Iris pigment epithelial cell (primary cell): ENCODE measurements around the gene PPP2CA.

Source experiments
- DNase-seq: peaks from one replicate; pipeline ENCODE4 v3.0.0-alpha.2; 2011; ENCODE audit warnings: low read depth

Gene PPP2CA

DNA sequence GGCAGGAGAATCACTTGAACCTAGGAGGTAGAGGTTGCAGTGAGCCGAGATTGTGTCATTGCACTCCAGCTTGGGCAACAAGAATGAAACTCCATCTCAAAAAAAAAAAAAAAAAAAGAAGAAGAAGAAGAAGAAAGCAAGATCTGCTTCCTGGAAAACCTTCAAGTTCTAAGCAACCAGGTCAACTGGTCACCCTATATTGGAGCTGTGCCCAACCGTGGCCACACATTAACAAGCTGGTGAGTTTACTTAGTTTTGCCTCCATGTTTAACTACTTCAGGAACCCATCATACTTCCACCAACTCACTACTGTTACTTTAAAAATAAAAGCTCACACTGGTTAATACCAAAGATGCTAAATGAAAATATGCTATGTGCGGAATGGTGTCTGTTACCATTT is 36.8 kb downstream of the PPP2CA start:
- no peak for DNase-seq

DNA sequence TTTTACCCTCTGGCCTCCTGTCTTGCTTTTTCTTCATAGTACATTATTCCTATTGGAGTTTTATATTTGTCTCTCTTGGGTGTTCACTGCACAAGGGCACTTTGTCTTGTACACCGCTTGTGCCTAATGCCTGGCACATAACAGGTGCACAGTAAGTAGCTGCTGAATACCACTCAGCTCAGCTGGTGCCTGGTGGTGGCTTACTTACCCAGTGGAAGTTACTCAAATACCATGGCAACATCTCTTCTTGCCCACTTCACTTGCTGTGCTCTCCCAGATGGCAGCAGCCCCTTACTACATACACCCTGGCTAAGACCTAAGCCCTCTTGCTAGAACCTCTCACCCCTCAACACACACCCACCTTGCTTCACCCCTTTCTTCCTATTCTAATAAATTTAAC is 37.8 kb downstream of the PPP2CA start:
- no peak for DNase-seq

DNA sequence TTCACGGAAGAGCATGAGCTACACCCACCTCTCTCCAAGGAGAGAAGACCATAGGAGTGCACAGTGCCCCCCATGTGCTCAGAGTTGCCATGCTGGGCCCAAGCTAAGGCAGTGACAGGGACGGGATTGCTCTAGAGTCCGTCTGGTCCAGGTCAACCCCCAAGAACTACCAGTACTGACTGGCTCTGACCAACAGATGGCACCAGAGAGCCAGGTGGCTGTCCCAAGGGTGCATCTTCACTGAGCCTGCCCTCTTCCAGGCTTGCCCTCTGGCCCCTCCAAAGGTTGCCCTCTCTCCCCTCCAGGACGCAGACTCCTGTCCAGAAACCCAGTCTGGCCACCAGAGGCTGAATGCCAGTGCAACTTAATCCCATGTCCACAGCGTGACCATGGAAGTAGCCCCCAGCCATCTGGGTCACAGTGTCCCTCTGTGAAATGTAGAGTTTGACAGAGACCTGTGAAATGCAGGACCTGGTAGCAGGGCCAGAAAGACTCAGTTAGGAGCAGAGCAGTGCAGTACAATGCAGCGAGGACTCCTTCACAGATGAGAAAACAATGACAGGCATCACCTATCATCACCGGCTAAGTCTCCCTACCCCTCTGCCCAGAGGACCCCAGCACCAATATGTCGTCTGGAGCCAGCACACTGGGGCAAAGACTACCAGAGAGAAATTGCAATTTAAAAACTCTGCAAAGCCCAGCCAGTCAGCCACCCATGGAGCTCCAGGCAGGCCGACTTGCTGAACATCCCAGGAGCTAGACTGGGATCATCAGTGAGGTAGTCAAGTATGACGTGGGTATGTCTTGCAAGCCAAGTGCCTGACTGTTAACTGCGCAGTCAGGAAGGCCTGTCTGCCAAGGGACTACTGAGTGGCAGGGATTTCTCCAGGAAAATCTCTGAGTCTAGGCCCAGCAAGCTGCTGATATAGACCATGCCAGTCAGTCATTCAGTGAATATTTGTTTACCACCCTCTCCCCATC is 41.4 kb downstream of the PPP2CA start:
- peak; percentile 40 for DNase-seq

DNA sequence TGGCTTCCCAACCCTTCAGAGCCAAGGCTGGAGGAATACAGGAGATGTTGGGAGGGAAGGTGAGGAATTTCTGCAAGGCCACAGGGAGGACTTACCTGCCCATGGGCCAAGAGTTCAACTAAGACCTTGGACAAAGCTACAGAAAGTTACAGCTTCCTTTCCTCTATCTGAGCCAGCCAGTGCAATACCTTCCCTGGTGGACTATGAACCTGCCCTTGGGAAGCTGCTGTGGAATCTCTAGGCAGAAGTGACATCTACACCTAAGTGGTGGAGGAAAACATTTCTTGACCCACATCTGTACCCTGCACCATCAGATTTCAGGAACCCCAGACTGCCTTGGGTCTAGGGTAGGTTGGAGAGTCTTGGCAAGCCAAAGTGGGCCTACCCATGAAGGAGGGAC is 42.4 kb downstream of the PPP2CA start:
- DNase-seq, result no peak

DNA sequence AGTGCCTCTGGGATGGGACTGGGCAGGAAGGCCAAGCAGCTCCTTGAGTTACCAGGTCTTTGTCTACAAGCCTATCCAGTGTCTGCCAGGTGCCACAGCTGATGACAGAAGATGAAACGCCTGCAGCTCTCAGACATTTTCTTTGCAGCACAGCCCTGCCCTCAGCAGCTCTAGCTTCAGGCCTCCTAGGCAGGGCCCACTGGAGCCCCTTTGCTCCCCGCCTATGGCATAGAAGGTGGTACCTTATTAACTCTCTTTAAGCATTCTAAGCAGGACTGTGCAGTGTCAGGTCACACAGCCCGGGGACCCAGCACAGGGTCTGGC is 47.8 kb downstream of the PPP2CA start:
- DNase-seq, result no peak

DNA sequence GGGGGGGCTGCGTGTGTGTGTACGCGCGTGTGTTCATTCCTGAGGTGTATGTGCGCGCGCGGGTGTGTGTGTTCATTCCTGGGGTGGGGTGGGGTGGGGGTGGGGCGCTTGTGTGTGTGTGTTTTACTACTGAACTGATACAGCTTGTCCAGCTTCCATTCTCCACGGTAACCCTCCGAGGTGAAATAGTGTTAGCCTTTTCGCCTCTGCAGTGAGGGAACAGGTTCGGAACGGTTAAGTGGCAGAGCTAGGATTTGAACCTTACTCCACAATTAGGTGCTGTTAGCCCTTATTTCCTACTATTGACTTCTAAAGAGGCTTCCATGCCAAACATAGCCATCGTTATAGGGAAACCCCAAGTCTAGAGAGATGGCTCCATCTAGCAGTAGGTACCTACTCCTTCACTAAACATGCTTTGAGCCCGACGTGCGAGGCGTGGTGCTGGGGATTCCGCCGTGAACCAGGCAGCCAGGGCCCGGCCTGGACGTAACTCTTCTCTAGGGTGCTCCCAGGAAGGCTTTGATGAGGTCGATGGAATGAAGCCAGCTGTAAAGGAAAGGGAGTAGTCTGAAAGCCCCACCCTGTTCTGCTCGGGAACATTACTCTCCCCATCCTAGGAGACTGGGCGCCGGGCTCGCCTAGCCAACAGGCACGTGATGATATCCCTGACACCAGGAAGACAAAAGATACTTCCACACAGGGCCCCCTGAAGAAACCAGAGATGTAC is 48.3 kb downstream of the PPP2CA start:
- peak; percentile 14 for DNase-seq

DNA sequence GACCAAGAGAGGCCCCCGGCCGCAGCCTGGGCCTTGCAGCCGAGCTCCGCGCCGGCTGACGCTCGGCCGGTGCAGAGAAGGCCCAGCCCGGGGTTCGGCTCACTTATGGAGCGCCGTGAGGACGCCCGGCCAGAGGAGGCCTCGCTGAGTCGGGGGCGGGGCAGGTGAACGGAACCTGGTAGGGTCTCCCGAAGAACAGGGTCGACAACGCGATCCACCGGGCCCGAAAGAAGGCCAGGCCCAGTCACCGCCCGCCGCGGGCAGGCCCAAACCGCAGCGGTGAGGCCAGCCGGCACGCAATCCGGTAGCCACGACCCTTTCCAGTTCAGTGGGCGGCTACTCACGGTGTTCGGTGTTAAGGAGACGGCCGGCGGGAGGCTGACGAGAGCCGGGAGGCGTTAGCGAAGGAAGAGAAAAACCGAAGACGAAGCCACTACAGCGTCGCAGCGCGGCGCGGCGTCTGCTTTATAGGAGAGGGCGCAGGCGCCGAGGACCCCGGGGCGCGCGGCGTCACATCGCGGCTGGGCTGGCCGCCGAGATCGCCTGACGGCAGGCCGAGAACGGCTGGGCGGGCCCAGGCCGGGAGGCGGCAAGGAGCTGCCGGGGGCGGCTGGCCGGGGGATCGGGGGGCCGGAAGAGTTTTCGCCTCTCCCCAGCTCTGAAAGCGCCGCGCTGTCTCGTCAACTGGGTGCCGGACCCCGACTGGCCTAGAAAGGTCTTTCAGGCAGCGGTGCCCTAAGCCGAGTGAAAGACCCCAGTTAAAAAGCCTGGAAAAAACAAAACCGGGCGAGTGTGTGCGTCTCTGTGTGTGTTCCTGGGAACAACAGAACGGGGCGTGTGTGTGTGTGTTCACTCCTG is 49.1 kb downstream of the PPP2CA start, which contains the start of gene SKP1:
Gene SKP1 (minus strand): TSS at position 440 of the 858 bp plus-strand sequence. CDS start 2,928 bp downstream, outside the sequence.
- peak; percentile 68 for DNase-seq

DNA sequence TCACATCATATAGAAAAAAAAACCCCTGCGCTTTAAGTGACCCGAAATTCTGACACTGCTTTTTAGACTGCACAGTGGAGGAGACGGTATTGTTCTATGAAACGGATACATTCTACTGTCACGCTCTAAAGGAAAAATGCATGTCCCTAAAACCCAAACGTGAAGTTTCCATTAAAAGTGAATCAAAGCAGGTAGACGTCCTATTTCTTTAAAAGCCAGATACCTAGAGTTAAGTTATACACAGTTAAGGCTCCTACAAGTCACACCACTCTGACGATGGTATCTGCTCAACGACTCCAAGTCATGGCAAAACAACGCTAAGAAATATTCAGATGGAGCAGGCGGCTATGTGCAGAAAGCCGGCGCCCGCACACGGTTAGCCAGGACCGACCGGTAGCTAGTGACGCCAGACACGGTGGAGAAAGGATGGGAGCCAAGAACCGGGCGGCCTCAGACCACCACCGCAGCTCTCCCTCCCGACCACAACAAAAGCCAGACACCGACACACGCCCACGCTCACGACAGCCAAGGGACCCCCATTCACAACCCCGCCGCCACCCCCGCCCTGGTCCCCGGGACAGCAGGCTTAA is 49.9 kb downstream of the PPP2CA start:
- peak; percentile 35 for DNase-seq

DNA sequence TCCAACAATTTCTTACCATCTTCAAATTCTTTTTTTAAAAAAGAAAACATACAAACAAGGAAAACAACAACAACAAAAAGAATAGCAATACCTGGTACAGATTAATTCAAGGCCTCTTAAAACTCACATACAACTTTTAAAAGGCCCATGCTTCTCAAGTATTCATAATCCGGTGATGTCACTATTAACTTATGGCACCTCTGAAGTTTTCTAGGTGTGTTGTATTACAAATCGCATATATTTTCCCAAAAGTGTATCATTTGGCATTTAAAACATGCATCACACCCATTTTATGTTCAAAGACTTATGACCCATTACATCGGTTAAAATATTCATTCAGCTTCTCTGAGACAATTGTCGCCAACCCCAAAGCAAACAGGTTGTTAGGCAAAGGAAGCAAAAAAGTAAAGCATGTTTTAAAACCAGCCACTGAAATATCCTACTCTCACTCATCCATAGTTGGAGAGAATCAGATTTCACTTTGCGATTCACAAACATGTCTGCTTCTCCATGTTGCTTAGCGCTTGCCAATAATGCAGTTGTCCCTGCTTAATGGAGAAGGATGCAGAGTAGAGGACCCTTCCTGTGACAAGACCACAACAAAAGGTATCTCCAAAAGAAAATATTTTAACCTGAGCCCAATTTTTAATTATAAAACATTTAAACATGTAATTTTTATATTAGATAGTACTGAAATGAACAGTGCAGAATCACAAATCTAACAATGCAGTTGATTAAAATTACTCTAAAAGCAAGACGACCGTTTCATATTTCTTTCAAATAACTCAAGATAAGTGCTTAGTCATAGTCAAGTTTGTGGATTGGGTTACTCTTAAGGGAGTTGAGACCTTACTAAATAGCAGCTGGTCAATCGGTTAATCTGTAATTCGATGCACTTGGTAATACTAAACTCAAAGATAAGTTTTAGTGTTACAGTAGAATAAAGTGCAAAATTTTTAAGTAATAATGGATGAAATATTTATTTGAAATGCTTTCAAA is 50.7 kb downstream of the PPP2CA start:
- peak; percentile 70 for DNase-seq

DNA sequence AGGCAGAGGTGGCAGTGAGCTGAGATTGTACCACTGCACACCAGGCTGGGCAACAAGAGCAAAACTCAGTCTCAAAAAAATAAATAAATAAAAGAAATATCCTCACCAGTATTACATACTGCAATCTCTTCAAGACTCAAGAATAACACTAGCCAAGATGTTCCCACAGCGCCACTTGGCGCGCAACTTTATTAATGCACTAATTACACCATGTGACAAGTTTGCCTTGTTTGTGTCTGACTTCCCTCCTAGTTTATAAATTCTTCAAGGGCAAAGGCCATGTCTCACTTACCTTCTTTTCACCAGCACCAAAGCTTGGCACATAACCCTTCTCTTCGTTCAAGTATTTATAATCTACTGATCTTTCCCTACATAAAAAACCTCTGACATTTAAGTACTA is 53.9 kb downstream of the PPP2CA start:
- no peak for DNase-seq

DNA sequence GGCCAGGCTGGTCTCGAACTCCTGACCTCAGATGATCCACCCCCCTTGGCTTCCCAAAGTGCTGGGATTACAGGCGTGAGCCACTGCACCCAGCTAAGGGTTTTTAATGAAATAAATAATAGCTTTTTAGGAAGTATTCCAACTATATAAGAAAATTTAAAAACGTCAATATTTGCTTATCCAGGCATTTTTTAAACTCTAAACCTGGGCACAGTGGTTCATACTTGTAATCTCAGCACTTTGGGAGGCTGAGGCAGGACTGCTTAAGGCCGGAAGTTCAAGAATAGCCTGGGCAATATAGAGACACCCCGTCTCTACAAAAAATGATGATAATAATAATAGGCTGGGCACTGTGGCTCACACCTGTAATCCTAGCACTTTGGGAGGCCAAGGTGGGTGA is 63.3 kb downstream of the PPP2CA start:
- no peak for DNase-seq

DNA sequence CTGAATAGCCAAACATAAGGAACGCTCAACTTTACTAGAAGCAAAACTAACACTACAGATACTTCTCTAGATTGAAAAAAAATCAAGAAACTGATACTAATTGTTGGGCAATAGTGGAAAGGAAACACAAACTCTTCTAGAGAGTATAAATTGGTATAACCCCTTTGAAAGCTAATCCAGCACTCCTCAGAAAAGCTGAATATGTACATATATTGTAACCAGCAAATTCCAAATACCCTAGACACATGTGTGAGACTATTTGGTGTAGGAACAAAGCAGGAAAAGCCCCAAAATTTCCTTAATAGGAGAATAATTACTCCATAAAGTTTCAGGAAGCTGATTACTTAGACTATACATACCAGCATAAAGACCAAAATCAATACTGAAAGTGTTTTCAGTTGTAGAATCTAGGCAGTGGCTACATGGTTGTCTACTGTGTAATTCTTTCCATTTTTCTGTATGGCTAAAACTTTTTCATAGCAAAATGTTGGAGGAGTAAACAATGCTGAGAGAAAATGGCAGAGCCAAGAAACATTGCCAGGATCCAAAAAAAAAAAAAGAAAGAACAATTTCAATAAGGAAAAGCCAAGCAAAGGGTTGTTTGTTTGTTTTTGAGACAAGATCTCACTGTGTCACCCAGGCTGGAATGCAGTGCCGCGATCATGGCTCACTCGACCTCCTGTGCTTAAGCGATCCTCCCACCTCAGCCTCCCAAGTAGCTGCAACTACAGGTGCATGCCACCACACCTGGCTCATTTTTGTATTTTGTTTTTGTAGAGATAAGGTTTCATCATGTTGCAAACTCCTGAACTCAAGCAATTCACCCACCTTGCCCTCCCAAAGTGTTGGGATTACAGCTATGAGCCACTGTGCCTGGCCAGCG is 64.1 kb downstream of the PPP2CA start:
- no peak for DNase-seq

DNA sequence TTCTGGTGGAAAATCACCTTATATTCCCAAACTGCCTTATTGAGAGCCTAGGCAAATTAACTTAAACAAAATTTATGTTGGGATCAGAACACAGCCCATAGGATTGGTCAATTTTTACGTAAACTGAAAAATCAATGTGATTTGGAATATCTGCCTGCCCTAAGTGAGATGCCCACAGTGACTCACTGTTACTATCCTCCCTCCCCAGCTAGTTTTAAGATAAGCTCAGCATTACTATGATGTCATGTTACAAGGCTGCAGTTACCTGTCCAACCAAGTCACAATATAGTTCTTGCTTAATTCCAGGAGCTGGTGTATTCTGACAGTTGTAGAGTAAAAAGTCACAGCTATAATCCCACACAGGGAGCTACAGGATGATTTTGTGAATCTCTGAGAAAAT is 72.2 kb downstream of the PPP2CA start:
- DNase-seq, result peak; percentile 36

DNA sequence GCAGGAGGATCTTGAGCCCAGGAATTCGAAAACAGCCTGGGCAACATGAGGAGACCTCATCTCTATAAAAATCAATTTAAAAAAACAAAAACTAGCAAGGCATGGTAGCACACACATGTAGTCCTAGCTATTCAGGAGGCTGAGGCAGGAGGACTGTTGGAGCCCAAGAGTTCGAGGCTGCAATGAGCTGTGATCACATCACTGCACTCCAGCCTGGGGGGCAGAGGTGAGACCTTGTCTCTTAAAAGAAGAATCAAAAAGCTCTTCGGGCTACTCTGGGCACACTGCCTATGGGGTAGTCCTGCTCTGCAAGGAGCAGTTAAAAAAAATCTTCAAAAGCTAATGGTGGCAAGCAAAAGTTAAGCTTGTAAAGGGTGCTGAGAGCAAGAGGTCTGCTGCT is 72.6 kb downstream of the PPP2CA start:
- DNase-seq, result no peak

DNA sequence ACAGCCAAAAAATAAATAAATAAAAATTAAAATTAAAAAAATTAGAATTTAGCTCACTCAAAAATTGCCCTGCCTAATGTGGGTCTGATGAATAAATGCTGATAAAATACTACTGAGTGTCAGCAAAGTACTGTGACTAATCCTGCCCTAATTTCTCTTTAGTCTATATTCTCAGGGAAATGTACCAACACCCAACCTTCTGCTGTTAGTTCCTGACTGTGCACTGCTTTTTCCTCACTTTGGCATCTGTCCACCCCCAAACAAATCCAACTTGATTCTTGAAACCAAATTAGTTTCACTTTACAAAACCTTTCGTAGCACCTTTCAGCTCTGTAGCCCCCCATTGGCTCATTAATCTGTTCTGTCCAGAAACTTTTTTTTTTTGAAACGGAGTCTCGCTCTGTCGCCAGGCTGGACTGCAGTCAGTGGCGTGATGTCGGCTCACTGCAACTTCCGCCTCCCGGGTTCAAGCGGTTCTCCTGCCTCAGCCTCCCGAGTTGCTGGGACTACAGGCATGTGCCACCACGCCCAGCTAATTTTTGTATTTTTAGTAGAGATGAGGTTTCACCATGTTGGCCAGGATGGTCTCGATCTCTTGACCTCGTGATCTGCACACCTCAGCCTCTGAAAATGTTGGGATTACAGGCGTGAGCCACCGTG is 73.6 kb downstream of the PPP2CA start:
- DNase-seq, result peak; percentile 25

DNA sequence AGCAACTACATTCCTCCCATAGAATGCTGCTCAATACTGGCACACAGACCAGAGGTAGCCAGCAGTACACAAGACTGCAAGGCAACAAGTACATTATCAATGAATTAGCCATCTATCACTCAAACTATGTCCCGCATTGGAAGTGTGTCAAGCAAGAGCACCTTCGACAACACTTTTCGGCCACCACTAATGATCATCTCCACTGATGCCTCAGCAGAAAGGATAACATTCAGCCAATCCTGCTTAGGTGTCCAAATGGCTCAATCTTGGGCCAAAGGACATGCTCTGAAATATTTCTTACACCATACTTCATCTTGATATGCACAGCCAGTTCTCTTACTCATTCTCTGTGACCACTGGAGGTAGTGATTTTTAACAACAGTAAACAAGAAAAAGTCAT is 74.2 kb downstream of the PPP2CA start:
- DNase-seq, result peak; percentile 57

DNA sequence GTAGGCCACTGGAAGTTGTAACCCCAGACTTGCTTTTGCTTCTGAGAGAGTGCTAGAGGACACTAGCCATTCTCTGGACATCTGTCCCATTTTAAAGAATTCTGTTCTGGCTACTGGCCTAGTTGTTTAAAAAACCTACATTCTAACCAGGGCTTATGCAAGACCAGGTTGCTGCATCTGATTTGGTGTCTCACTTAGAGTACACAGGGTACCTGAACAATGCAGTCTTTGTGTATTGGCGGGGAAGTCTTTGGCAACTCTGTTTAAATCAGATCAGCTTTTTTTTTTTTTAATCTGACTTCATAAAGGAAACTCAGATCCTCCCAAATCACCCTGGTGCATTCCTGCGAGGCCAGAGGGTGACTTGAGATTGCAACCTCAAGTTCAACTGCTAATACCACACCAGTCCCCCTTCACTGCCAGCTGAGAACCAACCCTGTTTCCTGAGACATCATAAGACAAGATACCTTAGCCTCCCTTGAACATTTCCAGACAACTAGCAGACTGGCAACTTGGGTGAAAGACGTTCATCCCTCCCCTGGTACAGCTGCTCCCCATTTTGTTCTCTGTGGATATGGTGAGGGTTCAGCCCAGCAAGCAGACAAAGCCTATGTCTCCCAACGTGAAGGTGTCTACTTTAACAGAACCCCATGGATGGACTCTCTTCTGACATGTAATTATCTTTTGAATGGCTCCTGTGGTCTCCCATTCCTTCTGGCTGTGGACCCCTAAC is 76.1 kb downstream of the PPP2CA start:
- no peak for DNase-seq

DNA sequence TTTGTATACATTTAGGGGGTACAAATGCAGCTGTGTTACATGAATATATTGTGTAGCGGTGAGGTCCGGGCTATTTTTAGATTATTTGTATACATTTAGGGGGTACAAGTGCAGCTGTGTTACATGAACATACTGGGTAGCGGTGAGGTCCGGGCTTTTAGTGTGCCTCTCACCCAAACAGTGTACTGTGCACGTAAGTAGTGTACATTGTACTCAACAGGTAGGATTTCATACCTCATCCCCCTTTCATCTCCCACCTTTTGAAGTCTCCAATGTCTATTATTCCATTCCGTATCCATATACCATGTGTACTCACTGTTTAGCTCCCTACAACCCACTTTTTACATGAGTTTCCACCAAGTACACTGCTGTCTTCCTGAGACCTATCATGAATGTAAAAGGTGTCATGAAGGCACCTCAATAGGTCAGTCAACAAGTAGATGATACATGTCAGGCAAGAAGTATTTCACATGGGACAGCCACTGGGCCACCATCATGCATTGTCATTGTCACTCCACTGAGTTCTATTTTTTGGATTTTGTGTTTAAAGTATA is 76.8 kb downstream of the PPP2CA start:
- DNase-seq, result no peak
